B cell (primary cell): ENCODE results near the gene FMN2. TPM values are rescaled to one million over a fixed set of nuclear protein-coding genes. Genes with fewer than 3 reads are reported as not detected.

Experiments
- ATAC-seq: fragments of 200-7000 bp; cut with Tn5 transposase; one replicate; pipeline ENCODE4 v1.10.0; 2021; ENCODE audit warnings: low read depth, mild to moderate bottlenecking, moderate number of reproducible peaks, moderate library complexity
- CTCF ChIA-PET: fragments of 350-600 bp; sonication (Branson Sonifier 250); formaldehyde crosslinking; loops from one replicate; lab custom pipeline; 2021; ENCODE audit warnings: antibody characterized with exemption, inconsistent platforms; lab: Charles Lee
- POLR2A ChIA-PET: fragments of 350-600 bp; sonication (Branson Sonifier 250); formaldehyde crosslinking; loops from one replicate; lab custom pipeline; 2021; ENCODE audit warnings: antibody characterized with exemption; lab: Charles Lee
- DNase-seq: peaks from one replicate; pipeline ENCODE4 v3.0.0; 2013
- H2AFZ ChIP-seq: 2 replicates; pipeline ENCODE4 v1.6.1; 2012; ENCODE audit warnings: mild to moderate bottlenecking, low read depth, low read length; ENCODE audit not compliant: insufficient read depth, poor library complexity, severe bottlenecking
- H3K27ac ChIP-seq, 2 donors: 1 replicate in 1 of 2; 2 replicates in 1 of 2; pipeline ENCODE4 v1.5.1; 2012 to 2013; ENCODE audit warnings: low read length in 2 of 2, mild to moderate bottlenecking in 2 of 2, moderate library complexity in 1 of 2
- H3K27me3 ChIP-seq, 4 experiments: fragments of 200-600 bp in 1 of 4; sonication (generic) in 1 of 4; replicated peaks in 1 of 4; 1 replicate in 2 of 4; 2 replicates in 2 of 4; pipeline versions ENCODE4 v1.6.1 to v1.7.0; 2013 to 2016; ENCODE audit warnings: low read length in 3 of 4, mild to moderate bottlenecking in 2 of 4, mixed read lengths in 1 of 4, moderate library complexity in 1 of 4; ENCODE audit not compliant: insufficient read depth in 4 of 4, control insufficient read depth in 3 of 4; ENCODE audit errors: control extremely low read depth in 1 of 4
- H3K36me3 ChIP-seq, 2 experiments: replicated peaks in 1 of 2; 1 replicate in 1 of 2; 2 replicates in 1 of 2; pipeline versions ENCODE4 v1.6.1 to v1.7.1; 2013; ENCODE audit warnings: low read length in 1 of 2; ENCODE audit not compliant: insufficient read depth in 2 of 2, control insufficient read depth in 1 of 2; ENCODE audit errors: control extremely low read depth in 1 of 2, extremely low read depth in 1 of 2
- H3K4me1 ChIP-seq, 2 donors: fragments of 200-600 bp in 1 of 2; sonication (generic) in 1 of 2; 1 replicate in 1 of 2; 2 replicates in 1 of 2; pipeline versions ENCODE4 v1.5.1 to v1.6.1; 2013 to 2017; ENCODE audit warnings: low read length in 2 of 2; ENCODE audit not compliant: control insufficient read depth in 2 of 2, insufficient read depth in 2 of 2
- H3K4me2 ChIP-seq: replicated peaks from 2 replicates; pipeline ENCODE3; 2012; ENCODE audit warnings: mild to moderate bottlenecking, low read depth, low read length; ENCODE audit not compliant: poor library complexity, severe bottlenecking
- H3K4me3 ChIP-seq, 5 experiments: fragments of 200-600 bp in 1 of 5; sonication (generic) in 1 of 5; 1 replicate in 3 of 5; 2 replicates in 2 of 5; pipeline versions ENCODE4 v1.5.1 to v1.7.0; 2011 to 2016; ENCODE audit warnings: low read length in 4 of 5, mild to moderate bottlenecking in 4 of 5, low read depth in 2 of 5, control low read depth in 1 of 5, moderate library complexity in 1 of 5; ENCODE audit not compliant: insufficient read depth in 1 of 5; ENCODE audit errors: control extremely low read depth in 1 of 5, extremely low read depth in 1 of 5
- H3K79me2 ChIP-seq: fragments of 200-600 bp; sonication (generic); one replicate; pipeline ENCODE4 v1.6.0; 2016; ENCODE audit warnings: low read length; ENCODE audit not compliant: control insufficient read depth, insufficient read depth
- H3K9ac ChIP-seq: fragments of 200-600 bp; sonication (generic); 2 replicates; pipeline ENCODE4 v1.6.1; 2017; ENCODE audit warnings: mild to moderate bottlenecking, low read length, moderate library complexity
- H3K9me3 ChIP-seq, 3 donors: one replicate each; pipeline versions ENCODE4 v1.6.1 to v1.7.1; 2013; ENCODE audit warnings: low read length in 2 of 3; ENCODE audit not compliant: control insufficient read depth in 2 of 3, insufficient read depth in 1 of 3; ENCODE audit errors: control extremely low read depth in 1 of 3
- H4K20me1 ChIP-seq: 2 replicates; pipeline ENCODE4 v1.6.0; 2012; ENCODE audit warnings: mild to moderate bottlenecking, low read length; ENCODE audit not compliant: insufficient read depth, control insufficient read depth, poor library complexity, severe bottlenecking
- H3K27ac Mint-ChIP-seq: one replicate; pipeline ENCODE4 v1.8.0; 2021; ENCODE audit warnings: mixed read lengths
- H3K27me3 Mint-ChIP-seq: one replicate; pipeline ENCODE4 v1.8.0; 2021; ENCODE audit warnings: mixed read lengths
- H3K4me1 Mint-ChIP-seq: one replicate; pipeline ENCODE4 v1.8.0; 2021; ENCODE audit warnings: mixed read lengths
- H3K4me3 Mint-ChIP-seq: one replicate; pipeline ENCODE4 v1.8.0; 2021; ENCODE audit warnings: mixed read lengths
- H3K9me3 Mint-ChIP-seq: one replicate; pipeline ENCODE4 v1.8.0; 2022; ENCODE audit warnings: mixed read lengths; ENCODE audit not compliant: insufficient read depth
- EZH2 ChIP-seq: IDR thresholded peaks from 2 replicates; pipeline ENCODE4 v1.6.1; 2012; ENCODE audit warnings: borderline replicate concordance, low read depth, mild to moderate bottlenecking, moderate library complexity, low read length; ENCODE audit not compliant: insufficient read depth, poor library complexity, severe bottlenecking
- WGBS: methylation state at CpG from one replicate; pipeline ENCODE4 v1.1.5; 2013; ENCODE audit warnings: missing lambda C conversion rate; ENCODE audit not compliant: insufficient coverage; 5-methylcytosine and 5-hydroxymethylcytosine counted together
- intact Hi-C: fragments of 100-400 bp; cut with micrococcal nuclease; formaldehyde crosslinking; loops from one replicate; pipeline ENCODE4 v1.10.0; 2022
- polyA plus RNA-seq: library from polyadenylated mRNA; depleted of rRNA; stranded (reverse); fragments of >200 nt; gene quantifications from 2 replicates; pipeline ENCODE4 v1.2.3, GENCODE V29; 2012
- total RNA-seq, 2 donors: library from RNA; stranded (reverse); fragments of 120-200 nt in 1 of 2; gene quantifications; 1 replicate in 1 of 2; 2 replicates in 1 of 2; pipeline versions ENCODE4 v1.2.3 to v1.2.4, GENCODE V29; 2013 to 2022
- TF ChIP-seq, protein P1 (sequence below): fragments of 200-600 bp; IDR thresholded peaks from one replicate; pipeline ENCODE4 v1.8.0; 2022; ENCODE audit warnings: antibody characterized with exemption, mild to moderate bottlenecking

Gene FMN2
- total and polyA plus RNA-seq, 2 donors (not counting 1 experiment from before 2014, with no cell fraction given): not detected

GRCh38 chr1:240457203-240457602 lies 365.5 kb downstream of the FMN2 start:
- H3K4me2 ChIP-seq: no peak overlapping the region
- Mint-ChIP-seq H3K27me3 (no peaks in the 10 kb centered on the region), H3K27ac (no peak overlapping the region), H3K4me3 (no peak overlapping the region), H3K4me1 (no peaks in the 10 kb centered on the region), H3K9me3 (peaks cover 2% of the 10 kb centered on the region)
- no peaks in the 10 kb centered on the region for H3K36me3 ChIP-seq
- WGBS: no CpG with 5 or more reads among the region's 5 CpGs
- no peaks in the 10 kb centered on the region for H3K4me1 ChIP-seq
- no peak for TF ChIP-seq EZH2
- TF ChIP-seq, protein P1, sequence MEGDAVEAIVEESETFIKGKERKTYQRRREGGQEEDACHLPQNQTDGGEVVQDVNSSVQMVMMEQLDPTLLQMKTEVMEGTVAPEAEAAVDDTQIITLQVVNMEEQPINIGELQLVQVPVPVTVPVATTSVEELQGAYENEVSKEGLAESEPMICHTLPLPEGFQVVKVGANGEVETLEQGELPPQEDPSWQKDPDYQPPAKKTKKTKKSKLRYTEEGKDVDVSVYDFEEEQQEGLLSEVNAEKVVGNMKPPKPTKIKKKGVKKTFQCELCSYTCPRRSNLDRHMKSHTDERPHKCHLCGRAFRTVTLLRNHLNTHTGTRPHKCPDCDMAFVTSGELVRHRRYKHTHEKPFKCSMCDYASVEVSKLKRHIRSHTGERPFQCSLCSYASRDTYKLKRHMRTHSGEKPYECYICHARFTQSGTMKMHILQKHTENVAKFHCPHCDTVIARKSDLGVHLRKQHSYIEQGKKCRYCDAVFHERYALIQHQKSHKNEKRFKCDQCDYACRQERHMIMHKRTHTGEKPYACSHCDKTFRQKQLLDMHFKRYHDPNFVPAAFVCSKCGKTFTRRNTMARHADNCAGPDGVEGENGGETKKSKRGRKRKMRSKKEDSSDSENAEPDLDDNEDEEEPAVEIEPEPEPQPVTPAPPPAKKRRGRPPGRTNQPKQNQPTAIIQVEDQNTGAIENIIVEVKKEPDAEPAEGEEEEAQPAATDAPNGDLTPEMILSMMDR: no peak
- H4K20me1 ChIP-seq: no peaks in the 10 kb centered on the region
- H3K27ac ChIP-seq: no peak overlapping the region
- CTCF ChIA-PET: no interaction called here
- no peaks in the 10 kb centered on the region for H3K9me3 ChIP-seq
- no peaks in the 10 kb centered on the region for H3K79me2 ChIP-seq
- no peak for ATAC-seq
- no peak overlapping the region for H3K4me3 ChIP-seq
- H2AFZ ChIP-seq: no peak overlapping the region
- H3K9ac ChIP-seq: no peak overlapping the region
- DNase-seq: no peak
- H3K27me3 ChIP-seq: no peaks in the 10 kb centered on the region
- intact Hi-C loops: no loop called here
- POLR2A ChIA-PET: no interaction called here

- ATAC-seq (no peak), DNase-seq (no peak)
- no peaks in the 10 kb centered on the region for H3K4me1 Mint-ChIP-seq
- no peak overlapping the region for H3K27ac ChIP-seq
- ChIA-PET POLR2A (no interaction called here), CTCF (no interaction called here)
- no peaks in the 10 kb centered on the region for H3K36me3 ChIP-seq
- H3K4me3 ChIP-seq: no peak overlapping the region
- no peaks in the 10 kb centered on the region for H3K79me2 ChIP-seq
- H2AFZ ChIP-seq: no peak overlapping the region
- H3K4me1 ChIP-seq: no peaks in the 10 kb centered on the region
- no peaks in the 10 kb centered on the region for H4K20me1 ChIP-seq
- H3K27me3 Mint-ChIP-seq: no peaks in the 10 kb centered on the region
- no peak overlapping the region for H3K27ac Mint-ChIP-seq
- TF ChIP-seq, protein P1: no peak
- TF ChIP-seq EZH2: no peak
- H3K9me3 ChIP-seq: no peaks in the 10 kb centered on the region
- no peaks in the 10 kb centered on the region for H3K27me3 ChIP-seq
- H3K9ac ChIP-seq: no peak overlapping the region
- peaks cover 2% of the 10 kb centered on the region for H3K9me3 Mint-ChIP-seq
- no peak overlapping the region for H3K4me3 Mint-ChIP-seq
- 100% methylated on average over 1 of the region's 3 CpGs for WGBS
- intact Hi-C loops: no loop called here
- H3K4me2 ChIP-seq: no peak overlapping the region
Measured at GRCh38 chr1:240462277-240462676, 370.6 kb downstream of the FMN2 start.
